GM19455 (cell line): Measurements from ENCODE around the gene PRIMPOL.
"Not testable (repeated sequence)": the region's sequence is repeated elsewhere in the genome, so short reads cannot be mapped to it uniquely, and the experiment has no call there.

Source experiments
- ATAC-seq: cut with Tn5 transposase; IDR thresholded peaks from one replicate; pipeline ENCODE4 v1.9.1; 2021; ENCODE audit not compliant: unreplicated experiment

The PRIMPOL gene

DNA sequence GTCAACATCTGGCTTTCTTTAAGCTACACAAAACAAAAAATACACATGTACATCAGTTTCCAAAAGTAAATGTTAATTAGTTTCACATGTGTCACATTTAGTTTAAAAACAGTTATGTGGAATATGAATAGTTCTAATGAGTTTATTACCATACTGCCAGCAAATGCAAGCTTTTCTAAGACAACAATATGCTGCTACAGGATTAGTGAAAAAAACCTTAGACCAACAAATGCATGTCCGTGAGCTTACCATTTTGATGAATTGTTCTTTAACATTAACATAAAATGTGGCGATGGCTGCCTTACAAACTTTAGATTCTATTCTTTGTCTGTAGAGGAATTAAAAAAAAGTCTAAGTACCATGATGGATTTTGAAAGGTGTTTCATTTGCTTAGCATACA lies 52.6 kb downstream of the PRIMPOL start:
- no peak for ATAC-seq

DNA sequence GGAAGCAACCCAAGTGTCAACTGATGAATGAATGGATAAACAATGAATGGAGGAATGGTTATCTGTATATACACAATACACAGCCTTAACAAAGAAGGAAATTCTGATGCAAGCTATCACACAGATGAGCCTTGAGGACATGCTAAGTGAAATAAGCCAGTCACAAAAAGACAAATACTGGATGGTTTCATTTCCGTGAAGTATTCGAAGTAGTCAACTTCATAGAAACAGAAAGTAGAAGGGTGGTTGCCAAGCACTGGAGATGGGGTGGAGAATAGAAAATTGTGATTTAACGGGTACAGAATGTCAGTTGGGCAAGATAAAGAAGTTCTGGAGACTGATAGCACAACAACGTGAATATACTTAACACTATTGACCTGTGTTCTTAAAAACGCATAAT lies 56.2 kb downstream of the PRIMPOL start:
- ATAC-seq, result no peak

DNA sequence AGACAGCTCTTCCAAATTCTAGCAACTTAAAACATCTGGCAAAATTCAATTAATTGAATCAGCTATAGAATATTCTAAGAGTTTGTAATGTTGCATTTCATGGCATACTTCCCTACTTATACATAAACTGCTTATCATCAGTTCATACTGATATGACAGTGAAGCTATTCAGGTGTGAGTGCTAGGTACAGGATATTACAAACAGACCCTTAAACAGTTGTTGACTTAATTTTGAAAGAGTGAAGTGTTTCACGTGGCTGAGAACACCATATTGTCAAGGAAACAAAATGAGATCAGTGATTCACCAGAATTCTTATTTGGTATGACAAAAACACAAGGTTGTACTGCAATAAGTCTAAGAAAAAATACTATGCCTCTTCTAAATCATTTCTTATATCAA lies 56.9 kb downstream of the PRIMPOL start:
- ATAC-seq, result no peak

DNA sequence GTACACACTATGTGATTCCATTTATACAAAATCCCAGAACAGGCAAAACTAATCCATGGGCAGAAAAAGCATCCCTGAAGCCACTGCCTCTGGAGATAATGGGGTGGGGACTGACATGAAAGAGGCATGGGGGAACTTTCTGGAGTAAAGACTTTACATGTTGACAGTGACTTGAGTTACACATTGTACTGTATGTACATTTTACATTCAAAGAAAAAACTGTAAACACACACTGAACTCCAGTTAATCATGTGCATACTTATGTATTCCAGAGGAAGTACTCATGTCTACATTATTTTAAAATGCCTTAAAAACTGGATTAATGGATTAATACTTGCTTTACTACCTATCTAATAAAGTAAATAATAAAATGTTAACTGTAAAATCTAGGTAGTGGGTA lies 62.8 kb downstream of the PRIMPOL start:
- ATAC-seq, result no peak

DNA sequence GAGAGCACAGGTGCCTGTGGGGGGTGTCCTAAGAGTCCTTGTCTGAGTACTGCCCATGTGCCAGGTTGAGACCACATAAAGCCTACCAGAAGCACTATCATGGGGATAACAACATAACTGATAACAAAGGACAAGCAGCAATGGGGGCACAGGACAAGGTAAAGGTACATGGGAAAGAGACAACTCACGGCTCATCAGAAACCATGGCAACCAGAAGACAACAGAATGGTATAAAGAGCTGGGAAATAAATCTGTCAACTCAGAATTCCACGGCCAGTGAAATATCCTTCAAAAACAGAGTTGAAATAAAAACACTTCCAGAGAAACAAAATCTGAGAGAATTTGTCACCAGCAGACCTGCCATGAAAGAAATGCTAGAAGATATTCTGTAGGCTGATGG lies 64.3 kb downstream of the PRIMPOL start:
- ATAC-seq, result no peak

DNA sequence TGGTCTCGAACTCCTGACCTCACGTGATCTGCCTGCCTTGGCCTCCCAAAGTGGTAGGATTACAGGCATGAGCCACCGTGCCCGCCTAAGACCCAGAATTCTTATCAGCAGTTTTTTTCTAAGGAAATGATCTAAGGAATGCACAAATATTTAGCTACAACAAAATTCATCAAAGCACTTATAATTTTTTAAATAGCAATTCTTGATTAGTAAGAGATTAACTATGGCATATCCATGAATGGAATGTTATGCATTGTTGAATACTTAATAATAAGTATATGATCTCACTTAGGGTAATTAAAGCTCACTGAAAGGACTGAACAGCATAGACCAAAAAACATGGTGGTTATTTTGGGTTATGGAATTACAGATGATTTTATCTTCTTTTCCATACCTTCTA lies 66.0 kb downstream of the PRIMPOL start:
- ATAC-seq, result no peak

DNA sequence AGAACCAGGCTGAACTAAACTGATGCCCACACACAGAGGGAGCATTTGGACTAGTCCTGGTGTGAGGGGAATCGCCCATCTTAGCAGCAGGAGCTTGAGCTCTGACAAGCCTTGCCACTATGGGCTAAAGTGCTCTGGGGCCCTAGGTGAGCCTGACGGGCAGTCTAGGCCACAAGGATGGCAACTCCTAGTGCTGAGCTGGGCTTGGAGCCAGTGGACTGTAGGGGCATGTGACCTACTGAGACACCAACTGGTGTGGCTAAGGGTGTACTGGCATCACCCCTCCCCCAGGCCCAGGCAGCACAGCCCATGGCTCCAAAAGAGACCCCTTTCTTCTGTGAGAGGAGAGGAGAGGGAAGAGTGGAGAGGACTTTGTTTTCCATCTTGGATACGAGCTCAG lies 69.9 kb downstream of the PRIMPOL start:
- no peak for ATAC-seq

DNA sequence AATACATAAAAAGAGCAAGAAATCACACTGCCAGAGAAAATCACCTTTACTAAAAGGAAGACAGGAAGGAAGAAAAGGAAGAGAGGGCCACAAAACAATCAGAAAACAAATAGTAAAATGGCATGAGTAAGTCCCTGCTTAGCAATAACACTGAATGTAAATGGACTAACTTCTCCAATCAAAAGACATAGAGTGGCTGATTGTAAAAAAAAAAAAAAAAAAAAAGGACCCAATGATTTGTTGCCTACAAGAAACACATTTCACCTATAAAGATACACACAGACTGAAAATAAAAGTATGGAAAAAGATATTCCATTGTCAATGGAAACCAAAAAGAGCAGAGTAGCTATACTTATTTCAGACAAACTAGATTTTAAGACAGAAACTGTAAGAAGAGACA lies 71.7 kb downstream of the PRIMPOL start:
- ATAC-seq, result no peak

DNA sequence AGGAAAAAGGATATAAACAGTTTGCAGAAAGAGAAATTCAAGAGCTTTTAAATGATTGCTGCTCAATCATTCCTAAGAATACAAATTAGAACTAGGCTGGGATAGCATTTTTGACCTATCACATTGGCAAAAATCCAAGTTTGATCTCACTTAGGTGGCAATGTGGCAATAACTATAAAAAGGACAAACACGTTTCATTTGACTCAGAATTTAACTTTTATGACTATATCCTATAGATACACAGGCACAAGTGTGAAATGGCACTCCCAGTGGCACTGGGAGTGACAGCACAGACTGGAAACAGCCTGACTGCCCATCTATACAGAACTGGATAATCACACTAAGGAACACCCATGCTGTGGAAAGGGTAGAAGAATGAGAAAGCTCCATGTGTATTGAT lies 73.3 kb downstream of the PRIMPOL start:
- no peak for ATAC-seq

DNA sequence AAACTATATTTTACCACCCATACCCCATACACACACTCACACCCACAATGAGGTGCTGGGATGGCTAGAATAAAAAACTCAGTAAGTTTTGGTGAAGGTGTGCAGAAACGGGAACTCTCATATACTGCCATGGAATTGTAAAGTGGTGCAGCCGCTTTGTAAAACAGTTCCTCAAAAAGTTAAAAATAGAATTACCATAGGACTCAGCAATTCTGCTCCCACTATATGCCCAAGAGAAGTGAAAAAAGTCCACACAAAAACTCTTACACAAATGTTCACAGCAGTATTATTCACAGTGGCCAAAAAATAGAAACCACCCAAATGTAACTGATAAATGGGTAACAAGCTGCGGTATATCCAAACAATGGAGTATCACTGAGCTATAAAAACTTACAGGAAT lies 77.9 kb downstream of the PRIMPOL start:
- ATAC-seq, result no peak

DNA sequence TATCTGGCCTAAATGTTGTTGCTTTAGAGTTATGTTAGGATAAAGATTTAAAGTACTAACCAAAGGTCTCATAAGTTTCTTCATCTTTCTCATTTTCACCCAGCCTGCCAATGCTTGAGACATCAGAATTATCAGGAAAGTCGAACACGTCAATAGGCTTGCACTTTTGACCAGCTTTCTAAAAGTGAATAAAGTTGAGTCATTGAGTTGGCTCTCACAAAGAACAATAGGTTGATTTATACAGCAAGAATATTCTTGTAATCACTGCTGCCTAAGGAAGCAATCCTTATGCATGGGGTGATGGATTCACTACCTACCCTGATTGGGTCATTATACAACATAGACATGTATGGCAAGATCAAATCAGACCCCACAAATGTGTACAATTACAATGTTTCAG lies 79.3 kb downstream of the PRIMPOL start:
- ATAC-seq, result no peak

DNA sequence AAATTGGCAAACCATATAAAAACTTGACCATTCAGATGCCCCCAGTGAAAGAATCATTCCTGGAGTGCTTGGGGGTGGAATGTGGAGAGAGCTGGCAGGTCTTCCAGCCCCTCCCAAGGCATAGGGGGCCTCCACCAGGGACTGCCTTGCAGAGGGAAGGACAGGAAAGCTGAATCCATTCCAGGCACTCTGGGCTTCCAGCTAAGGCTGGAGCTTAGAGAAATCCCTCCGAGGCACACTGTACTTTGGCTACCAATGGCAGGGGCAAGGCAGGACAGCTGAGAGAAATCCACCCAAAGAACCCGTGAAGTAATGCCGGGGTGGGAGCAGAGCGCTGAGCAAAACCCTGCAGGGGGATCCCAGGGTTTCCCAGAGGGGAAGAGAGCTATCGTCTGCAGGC lies 80.4 kb downstream of the PRIMPOL start:
- no peak for ATAC-seq

DNA sequence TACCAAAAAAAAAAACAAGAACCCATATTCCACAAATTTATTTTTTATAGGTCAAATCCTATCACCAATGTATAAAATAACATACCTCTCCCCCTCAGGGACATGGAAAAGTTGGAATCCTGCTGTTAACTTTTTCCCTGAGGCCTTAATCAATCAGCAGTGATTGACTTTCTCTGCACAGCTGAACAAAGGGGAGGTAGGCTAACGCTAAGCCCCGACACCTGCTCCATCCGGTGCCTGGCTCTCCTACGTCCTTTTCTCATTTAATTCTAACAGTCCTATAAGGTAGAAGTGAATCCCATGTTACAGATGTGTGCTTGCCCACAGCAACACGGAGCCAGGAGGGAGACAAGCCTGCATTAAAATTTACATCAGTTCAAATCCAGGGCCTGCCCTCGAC lies 81.5 kb downstream of the PRIMPOL start:
- no peak for ATAC-seq

DNA sequence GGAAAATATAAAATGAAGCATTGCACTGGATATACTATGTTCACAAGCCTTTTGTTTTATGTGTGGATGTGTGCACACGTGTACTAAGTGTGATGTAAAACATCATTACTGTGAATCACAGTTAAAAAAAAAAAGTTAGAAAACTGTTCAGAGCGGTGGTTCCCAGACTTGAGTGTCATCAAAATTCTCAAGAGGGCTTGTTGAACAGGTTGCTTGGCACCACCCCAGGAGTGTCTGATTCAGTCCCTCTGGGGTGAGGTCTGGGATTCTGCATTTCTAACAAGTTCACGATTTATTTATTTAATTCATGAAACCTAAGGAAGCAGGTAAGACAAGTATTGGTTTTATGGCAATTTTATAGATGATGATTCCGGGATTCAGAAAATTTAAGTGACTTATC lies 82.6 kb downstream of the PRIMPOL start:
- ATAC-seq, result no peak

DNA sequence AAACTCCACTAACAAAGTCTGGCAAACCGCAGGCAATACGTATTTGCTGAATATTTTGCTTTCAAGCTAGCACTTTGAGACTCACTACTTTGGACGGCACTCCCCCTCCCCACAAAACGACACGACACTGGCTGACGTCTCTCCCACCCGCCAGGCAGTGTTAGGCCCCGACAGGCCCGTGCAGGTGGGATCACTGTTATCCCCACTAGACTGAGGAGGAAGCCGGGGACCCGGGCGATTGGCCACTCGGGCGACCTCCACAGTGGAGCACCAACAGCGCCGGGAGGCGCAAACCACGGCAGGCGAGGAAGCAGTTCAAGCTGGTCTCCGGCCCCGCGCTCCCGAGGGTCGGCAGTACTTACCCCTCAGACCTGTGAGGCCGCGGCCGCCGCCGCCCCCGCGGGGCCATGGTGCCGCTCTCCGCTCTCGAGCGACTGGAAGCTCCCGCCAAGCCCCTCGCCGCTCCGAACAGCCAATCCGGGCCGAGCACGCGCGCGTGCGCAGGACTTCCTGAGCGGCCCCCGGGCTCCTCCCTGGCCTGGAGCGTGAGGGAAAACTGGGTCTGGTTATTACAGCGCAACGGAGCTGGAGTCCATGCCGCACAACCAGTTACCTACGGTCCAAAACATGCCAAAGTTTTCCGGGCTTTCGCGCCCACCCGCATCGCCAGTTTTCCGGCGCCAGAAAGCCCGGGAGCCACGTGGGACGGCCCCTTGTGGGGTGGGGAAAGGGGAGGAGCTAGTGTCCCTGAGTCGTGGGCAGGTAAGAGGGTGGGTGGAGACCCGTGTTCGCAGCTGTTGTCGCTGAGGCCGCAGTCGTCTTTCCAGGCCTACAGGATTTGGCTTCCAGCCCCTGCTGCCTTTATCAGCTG lies 84.4 kb downstream of the PRIMPOL start, which contains the start of gene CENPU:
Gene CENPU (minus strand): TSS at position 443 of the 871 bp plus-strand sequence. CDS start 34 bp downstream, at position 409.
- ATAC-seq, result peak; percentile 90

DNA sequence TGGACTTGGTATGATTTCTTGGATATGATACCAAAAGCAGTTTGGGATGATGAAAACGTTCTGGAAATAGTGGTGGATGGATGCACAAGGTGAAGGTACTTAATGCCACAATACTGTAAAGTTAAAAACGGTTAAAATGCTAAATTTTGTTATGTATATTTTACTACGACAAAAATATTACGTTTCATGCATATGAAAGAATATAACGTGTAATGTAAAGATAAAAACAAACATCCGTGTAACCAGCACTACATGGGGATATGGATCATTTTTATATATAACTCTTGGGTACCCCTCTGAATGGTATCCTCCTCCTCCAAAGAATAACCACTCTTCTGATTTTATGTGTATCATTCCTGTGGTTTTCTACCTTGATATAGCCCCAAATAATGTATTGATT lies 85.2 kb downstream of the PRIMPOL start:
- no peak for ATAC-seq

DNA sequence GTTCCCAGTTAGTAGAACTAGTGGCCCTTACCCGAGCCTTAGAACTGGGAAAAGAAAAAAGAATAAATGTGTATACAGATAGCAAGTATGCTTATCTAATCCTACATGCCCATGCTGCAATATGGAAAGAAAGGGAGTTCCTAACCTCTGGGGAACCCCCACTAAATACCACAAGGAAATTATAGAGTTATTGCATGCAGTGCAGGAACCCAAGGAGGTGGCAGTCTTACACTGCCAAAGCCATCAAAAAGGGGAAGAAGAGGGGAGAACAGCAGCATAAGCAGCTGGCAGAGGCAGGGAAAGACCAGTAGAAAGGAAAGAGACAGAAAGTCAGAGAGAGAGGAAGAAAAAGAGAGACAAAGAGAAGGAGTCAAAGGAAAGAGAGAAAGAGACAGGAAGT lies 90.0 kb downstream of the PRIMPOL start:
- ATAC-seq, result not testable (repeated sequence)

DNA sequence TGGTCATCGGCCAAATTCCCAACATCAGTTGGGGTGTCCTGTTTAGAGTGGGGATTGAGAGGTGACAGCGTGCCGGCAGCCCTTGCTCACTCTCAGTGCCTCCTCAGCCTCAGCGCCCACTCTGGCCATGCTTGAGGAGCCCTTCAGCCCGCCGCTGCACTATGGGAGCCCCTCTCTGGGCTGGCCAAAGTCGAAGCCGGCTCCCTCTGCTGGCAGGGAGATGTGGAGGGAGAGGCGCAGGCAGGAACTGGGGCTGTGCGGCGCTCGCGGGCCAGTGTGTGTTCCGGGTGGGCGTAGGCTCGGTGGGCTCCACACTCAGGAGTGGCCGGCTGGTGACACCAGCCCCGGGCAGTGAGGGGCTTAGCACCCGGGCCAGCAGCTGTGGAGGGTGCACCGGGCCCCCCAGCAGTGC lies 91.4 kb downstream of the PRIMPOL start:
- ATAC-seq, result no peak

DNA sequence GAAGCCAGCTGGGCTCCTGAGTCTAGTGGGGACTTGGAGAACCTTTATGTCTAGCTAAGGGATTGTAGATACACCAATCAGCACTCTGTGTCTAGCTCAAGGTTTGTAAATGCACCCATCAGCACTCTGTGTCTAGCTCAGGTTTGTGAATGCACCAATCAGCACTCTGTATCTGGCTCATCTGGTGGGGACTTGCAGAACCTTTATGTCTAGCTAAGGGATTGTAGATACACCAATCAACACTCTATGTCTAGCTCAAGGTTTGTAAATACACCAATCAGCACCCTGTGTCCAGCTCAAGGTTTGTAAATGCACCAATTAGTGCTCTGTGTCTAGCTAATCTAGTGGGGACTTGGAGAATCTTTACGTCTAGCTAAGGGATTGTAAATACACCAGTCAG lies 92.1 kb downstream of the PRIMPOL start:
- ATAC-seq, result not testable (repeated sequence)

DNA sequence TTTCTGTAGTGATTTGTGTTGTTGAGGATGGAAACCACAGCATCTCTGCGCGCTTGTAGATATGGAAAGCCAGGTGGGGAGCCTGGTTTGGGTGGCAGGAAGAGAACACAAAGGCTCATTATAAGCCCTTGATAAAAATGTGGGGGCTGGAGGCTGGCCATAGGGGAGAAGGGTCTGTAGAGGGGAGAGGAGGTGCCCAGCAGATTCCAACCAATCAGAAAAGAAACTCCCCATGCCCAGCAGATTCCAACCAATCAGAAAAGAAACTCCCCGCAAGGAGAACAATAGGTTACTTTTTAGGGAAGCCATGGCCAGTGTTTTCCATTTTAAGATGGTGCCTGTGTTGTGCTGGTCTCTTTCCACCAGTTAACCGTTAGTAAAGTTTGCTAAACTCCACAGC lies 94.1 kb downstream of the PRIMPOL start:
- no peak for ATAC-seq

DNA sequence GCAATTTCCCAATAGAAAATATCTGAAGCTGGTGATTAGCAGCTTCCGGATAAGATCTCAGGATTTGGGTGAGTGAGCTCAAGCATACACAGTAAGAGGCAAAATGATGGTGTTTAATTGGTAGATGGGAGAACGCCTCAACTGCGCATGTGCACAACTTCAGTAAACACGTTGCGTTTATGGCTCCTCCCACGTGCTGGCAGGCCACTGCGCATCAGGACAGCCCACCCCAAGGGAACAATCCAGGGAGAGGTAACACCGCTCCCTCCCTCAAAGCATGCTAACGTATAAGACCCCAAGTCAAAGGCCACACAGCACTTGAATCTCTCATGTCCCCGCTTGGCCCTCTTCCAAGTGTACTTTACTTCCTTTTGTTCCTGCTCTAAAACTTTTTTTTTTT lies 94.7 kb downstream of the PRIMPOL start:
- no peak for ATAC-seq
